Measurements from ENCODE around the gene AHCYL2. TPM values are rescaled to one million over a fixed set of nuclear protein-coding genes. Genes with fewer than 3 reads are reported as not detected.

Gene AHCYL2
- total RNA-seq, 6 experiments from 2014 or later = 6.8 to 12.4 (median 8.8) TPM

DNA sequence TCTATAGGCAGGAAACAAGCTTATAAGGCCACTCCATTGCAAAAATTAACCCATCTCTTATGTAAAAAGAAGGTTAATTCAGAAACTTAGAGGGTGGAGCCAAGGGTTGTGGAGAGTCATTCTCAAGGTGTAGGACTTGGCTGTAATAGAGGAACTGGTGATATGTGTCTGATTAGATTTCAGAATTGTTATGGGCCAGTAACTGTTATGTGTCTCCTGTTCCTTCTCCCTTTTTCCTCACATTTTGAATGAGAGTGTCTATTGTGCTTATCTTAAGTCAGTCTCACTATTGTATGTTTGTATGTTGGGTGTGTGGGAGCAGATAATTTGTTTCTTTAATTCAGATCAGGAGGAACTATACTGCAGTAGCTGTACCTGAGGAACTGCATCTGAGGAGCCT is 49.1 kb downstream of the AHCYL2 start:
- DNase-seq = no peak
- H3K4me1 Mint-ChIP-seq (ENCODE audit: low read depth) = no peaks in the 10 kb centered on the region
- peaks cover 12% of the 10 kb centered on the region for H3K9me3 Mint-ChIP-seq
- peaks cover 14% of the 10 kb centered on the region for H3K36me3 Mint-ChIP-seq (ENCODE audit: low read depth)
- H3K27me3 Mint-ChIP-seq (ENCODE audit: insufficient read depth) = no peaks in the 10 kb centered on the region
- no peak overlapping the region for H3K4me3 Mint-ChIP-seq
- H3K27ac Mint-ChIP-seq = no peak overlapping the region
- TF ChIP-seq, protein P1, sequence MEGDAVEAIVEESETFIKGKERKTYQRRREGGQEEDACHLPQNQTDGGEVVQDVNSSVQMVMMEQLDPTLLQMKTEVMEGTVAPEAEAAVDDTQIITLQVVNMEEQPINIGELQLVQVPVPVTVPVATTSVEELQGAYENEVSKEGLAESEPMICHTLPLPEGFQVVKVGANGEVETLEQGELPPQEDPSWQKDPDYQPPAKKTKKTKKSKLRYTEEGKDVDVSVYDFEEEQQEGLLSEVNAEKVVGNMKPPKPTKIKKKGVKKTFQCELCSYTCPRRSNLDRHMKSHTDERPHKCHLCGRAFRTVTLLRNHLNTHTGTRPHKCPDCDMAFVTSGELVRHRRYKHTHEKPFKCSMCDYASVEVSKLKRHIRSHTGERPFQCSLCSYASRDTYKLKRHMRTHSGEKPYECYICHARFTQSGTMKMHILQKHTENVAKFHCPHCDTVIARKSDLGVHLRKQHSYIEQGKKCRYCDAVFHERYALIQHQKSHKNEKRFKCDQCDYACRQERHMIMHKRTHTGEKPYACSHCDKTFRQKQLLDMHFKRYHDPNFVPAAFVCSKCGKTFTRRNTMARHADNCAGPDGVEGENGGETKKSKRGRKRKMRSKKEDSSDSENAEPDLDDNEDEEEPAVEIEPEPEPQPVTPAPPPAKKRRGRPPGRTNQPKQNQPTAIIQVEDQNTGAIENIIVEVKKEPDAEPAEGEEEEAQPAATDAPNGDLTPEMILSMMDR (IDR thresholded peaks at IDR 0.05) = no peak

DNA sequence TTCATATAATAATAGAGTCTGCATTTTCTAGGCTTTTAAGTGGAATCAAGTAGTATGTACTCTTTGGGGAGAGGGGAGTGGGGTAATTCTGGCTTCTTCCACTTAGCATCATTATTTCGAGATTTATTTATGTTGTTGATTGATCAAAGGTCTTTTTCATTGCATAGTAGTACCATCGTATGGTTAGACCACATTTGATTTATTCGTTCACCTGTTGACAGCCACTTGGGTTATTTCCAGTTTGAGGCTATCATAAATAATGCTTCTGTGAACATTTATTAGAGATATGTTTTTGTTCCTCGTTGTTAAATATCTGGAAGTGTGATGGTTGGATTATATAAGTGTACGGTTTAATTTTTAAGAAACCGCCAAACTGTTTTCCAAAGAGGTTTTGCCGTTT is 52.8 kb downstream of the AHCYL2 start:
- Mint-ChIP-seq H3K4me1 (ENCODE audit: low read depth) (no peaks in the 10 kb centered on the region), H3K36me3 (ENCODE audit: low read depth) (peaks cover 14% of the 10 kb centered on the region)
- TF ChIP-seq, protein P1 (IDR thresholded peaks at IDR 0.05) = no peak

DNA sequence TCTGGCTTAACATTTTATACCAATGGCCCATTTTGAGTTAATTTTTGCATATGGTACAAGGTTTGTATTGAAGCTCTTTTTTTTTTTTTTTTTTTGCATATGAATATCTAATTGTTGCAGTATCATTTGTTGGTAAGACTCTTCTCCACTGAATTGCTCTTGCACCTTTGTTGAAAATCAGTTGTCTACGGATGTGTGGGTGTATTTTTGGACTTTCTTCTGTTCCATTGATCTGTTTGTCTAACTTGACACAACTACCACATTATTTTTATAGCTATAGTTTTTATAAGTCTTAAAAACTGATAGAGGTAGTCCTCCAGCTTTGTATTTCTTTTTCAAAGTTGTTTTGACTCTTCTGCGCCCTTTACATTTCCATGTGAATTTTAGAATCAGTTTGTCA is 53.9 kb downstream of the AHCYL2 start:
- peaks cover 11% of the 10 kb centered on the region for H3K36me3 Mint-ChIP-seq (ENCODE audit: low read depth)
- no peak for DNase-seq
- H3K9me3 Mint-ChIP-seq = peaks cover 10% of the 10 kb centered on the region
- TF ChIP-seq, protein P1 (IDR thresholded peaks at IDR 0.05) = no peak
- H3K27me3 Mint-ChIP-seq (ENCODE audit: insufficient read depth) = no peaks in the 10 kb centered on the region
- H3K27ac Mint-ChIP-seq = no peak overlapping the region
- no peaks in the 10 kb centered on the region for H3K4me1 Mint-ChIP-seq (ENCODE audit: low read depth)
- H3K4me3 Mint-ChIP-seq = no peak overlapping the region

More for the DNA sequence above, 52.8 kb downstream of the AHCYL2 start:
- DNase-seq = no peak
- Mint-ChIP-seq H3K9me3 (peaks cover 12% of the 10 kb centered on the region), H3K27ac (no peak overlapping the region), H3K27me3 (ENCODE audit: insufficient read depth) (no peaks in the 10 kb centered on the region), H3K4me3 (no peak overlapping the region)

DNA sequence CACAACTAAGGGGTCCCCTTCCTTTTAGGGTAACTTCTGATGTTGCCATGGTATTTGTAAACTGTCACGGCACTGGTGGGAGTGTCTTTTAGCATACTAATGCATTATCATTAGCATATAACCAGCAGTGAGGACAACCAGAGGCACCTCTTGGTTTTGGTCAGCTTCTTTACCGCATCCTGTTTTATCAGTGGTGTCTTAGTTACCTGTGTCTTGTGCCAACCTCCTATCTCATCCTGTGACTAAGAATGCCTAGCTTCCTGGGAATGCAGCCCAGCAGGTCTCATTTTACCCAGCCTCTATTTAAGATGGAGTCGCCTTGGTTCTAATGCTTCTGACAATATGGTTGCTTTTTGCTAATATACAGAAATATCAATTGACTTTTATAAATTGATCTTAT is 54.9 kb downstream of the AHCYL2 start:
- H3K4me1 Mint-ChIP-seq (ENCODE audit: low read depth) = no peaks in the 10 kb centered on the region
- H3K9me3 Mint-ChIP-seq = no peaks in the 10 kb centered on the region
- H3K4me3 Mint-ChIP-seq = no peak overlapping the region
- peaks cover 2% of the 10 kb centered on the region; the same call in 1 of the 2 replicates for H3K27me3 Mint-ChIP-seq (ENCODE audit: insufficient read depth)
- DNase-seq = no peak
- H3K27ac Mint-ChIP-seq = no peak overlapping the region
- TF ChIP-seq, protein P1 (IDR thresholded peaks at IDR 0.05) = no peak
- H3K36me3 Mint-ChIP-seq (ENCODE audit: low read depth) = peaks cover under 1% of the 10 kb centered on the region; the same call in 1 of the 2 replicates

DNA sequence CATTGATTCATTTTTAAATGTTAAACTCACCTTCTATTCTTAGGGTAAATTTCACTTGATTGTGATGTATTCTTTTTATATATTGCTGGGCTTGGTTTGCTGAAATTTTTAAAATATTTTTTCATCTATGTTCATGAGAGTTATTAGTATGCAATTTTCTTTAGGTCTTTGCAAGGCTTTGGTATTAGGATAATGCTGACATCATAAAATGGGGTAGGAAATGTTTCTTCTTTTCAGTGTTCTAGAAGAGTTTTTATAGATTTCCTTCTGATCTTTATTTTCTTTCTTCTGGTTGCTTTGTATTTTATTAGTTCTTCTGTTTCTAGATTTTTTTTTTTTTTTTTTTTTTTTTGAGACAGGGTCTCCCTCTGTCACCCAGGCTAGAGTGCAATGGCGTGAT is 56.3 kb downstream of the AHCYL2 start:
- Mint-ChIP-seq H3K4me3 (no peak overlapping the region), H3K4me1 (ENCODE audit: low read depth) (no peaks in the 10 kb centered on the region), H3K27ac (no peak overlapping the region), H3K27me3 (ENCODE audit: insufficient read depth) (peaks cover 2% of the 10 kb centered on the region; the same call in 1 of the 2 replicates), H3K36me3 (ENCODE audit: low read depth) (no peaks in the 10 kb centered on the region), H3K9me3 (no peaks in the 10 kb centered on the region)
- no peak for DNase-seq
- TF ChIP-seq, protein P1 (IDR thresholded peaks at IDR 0.05) = no peak

DNA sequence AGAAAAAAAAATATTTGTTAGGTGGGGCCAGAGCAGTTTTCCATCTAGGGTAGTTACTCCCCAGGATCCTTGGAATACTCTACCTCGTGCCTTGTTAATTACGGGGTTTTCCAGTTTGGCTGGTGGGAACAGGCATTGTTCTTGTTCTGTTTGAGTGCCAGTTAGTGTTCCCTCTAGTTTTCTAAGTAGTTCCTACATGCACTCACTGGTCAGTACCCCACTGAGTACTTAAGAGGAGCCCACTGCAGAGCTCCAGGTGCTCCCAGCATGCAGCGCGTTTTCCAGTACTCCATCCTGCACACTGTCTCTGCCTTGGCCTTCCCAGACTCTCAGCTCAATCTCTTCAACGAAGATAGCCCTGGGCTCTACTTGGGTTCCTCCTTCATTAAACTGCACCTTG is 58.0 kb downstream of the AHCYL2 start:
- no peaks in the 10 kb centered on the region for H3K9me3 Mint-ChIP-seq
- no peaks in the 10 kb centered on the region for H3K4me1 Mint-ChIP-seq (ENCODE audit: low read depth)
- peaks cover 2% of the 10 kb centered on the region; the same call in 1 of the 2 replicates for H3K27me3 Mint-ChIP-seq (ENCODE audit: insufficient read depth)
- no peak overlapping the region for H3K27ac Mint-ChIP-seq
- H3K4me3 Mint-ChIP-seq = no peak overlapping the region
- TF ChIP-seq, protein P1 (IDR thresholded peaks at IDR 0.05) = no peak
- H3K36me3 Mint-ChIP-seq (ENCODE audit: low read depth) = no peaks in the 10 kb centered on the region
- no peak for DNase-seq
